ENCODE measurements around the gene RNF133.

RNF133 gene, protein sequence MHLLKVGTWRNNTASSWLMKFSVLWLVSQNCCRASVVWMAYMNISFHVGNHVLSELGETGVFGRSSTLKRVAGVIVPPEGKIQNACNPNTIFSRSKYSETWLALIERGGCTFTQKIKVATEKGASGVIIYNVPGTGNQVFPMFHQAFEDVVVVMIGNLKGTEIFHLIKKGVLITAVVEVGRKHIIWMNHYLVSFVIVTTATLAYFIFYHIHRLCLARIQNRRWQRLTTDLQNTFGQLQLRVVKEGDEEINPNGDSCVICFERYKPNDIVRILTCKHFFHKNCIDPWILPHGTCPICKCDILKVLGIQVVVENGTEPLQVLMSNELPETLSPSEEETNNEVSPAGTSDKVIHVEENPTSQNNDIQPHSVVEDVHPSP

DNA sequence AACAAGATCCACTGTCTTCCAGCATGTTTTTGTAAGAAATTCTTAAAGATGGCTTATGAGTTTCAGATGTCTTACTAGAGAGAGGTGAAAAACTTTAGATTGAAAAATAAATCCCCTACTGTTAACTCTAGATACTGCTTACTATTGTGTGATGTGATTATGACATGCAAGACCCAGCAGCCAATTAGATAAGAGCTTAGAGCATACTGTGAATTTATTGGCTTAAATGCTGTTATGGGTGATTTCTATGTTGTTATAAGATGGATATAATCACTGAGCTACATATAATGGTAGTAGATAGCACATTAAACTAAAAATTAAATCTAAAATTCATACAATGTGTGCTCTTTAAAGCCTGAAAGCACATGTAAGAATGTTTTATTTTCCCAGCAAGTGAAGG is at the start of gene RNF133:
Gene RNF133 (minus strand): TSS at position 101 of the 400 bp plus-strand sequence. CDS start 199 bp downstream, outside the sequence.
- no peak for DNase-seq (ENCODE audit: extremely low read depth in 1 of 2, low read depth in 1 of 2)

DNA sequence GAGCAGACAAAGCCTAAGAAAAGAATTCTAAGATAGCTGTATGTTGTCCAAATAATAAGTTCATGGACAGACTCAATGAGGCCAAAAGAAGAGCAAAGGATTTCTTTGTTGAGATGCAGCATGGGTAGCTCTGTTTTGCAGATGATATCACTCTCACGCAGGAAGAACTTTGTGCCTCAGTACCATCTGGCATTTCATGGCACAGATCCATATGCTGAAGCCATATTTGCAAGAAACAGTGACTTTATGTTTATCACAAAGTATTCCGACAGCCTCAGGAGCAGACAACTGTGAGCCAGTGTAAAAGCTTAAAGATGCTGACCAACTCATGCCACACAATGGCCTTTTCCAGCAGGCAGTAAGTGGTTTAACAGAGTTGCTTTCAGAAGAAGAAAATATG is 49.3 kb upstream of the RNF133 start:
- no peak for DNase-seq (ENCODE audit: extremely low read depth in 1 of 2, low read depth in 1 of 2)

DNA sequence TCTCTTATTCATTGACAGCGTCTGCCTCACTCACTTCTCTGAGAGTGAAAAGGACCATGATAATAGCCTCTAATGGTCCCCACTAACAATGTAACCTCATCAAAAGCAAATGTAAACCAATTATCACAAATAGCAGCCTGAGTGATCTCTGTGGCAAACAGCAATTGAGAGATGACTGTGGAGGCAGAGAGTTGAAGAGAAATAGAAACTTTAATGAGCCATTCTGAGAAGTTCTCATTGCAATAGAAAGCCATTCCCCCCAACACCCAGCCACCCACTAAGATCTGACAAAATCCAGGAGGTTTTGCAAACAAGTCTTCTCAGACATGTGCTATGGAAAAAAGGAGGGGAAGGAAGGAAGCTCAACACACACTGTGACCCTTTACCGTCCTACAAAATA is 48.0 kb upstream of the RNF133 start:
- DNase-seq (ENCODE audit: extremely low read depth in 1 of 2, low read depth in 1 of 2), result no peak

DNA sequence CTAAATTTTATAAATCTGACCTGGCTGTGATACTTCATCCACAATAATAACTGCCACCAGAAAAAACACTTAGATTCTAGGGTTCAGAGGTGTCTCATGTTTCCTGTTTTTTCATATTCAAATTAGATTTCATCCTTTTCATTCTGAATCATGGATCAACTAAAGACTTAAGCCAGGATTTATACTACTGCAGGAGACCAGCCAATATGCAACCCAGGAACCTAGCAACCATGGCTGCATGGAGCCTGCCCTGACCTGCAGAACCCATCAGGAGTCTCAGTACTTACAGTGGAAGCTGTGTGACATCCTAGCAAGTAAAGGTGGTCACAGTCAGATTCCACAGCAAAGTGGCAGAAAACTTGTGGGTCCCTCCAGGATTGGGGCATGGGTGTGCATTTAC is 44.3 kb upstream of the RNF133 start:
- DNase-seq (ENCODE audit: extremely low read depth in 1 of 2, low read depth in 1 of 2), result no peak

DNA sequence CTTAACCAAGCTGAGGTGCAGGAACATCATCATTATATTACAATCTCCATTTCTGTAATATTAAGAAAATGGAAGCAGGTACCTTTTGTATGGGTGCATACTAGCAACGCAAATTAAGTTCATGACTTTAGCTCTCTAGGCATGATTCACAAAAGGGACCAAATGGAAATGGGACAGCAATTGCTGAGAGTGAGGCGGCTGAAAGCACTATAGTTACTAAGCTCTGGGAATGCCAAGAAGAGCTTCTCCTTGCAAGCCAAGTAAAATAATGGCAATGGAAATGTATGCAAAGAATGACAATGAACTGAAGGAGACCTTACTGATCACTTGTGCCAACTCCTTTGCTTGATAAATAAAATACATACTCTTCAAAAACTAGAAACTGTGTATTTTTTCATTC is 40.0 kb upstream of the RNF133 start:
- no peak for DNase-seq (ENCODE audit: extremely low read depth in 1 of 2, low read depth in 1 of 2)

DNA sequence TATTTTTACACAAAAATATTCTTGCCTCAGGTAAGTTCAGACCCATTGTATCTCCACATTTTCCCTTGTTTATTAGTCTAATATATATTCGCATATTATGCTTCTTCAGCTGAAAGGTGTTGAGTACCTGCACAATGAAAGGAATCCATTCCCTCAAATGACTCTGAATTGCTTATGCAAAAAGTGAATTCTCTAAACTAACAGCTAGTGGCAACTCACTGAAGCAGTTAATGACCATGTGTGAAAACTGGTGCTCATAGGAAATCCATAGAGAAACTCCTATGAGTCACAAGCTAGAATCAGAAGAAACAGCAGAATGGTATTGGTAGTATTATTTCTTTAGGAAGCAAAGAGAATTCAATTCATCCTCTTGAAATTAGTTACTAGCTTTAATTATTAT is 37.3 kb upstream of the RNF133 start:
- no peak for DNase-seq (ENCODE audit: extremely low read depth in 1 of 2, low read depth in 1 of 2)

DNA sequence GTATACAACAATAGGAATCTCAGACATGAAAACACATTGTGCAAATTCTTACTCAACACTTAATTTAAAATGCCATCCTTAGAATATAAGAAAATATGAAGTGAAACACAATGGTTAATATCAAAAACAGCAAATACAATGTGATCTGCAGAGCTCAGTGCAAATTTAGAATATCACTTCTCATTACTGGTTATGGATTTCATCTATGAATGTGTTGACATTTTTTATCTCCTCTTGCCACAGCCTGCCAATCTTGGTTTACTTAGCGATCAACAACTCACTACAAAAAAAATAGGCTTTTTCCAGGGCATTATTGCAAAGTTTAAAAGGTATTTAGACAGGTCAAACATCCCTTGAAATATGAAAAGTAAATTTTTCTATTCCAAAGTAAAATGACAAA is 28.8 kb upstream of the RNF133 start:
- no peak for DNase-seq (ENCODE audit: extremely low read depth in 1 of 2, low read depth in 1 of 2)

DNA sequence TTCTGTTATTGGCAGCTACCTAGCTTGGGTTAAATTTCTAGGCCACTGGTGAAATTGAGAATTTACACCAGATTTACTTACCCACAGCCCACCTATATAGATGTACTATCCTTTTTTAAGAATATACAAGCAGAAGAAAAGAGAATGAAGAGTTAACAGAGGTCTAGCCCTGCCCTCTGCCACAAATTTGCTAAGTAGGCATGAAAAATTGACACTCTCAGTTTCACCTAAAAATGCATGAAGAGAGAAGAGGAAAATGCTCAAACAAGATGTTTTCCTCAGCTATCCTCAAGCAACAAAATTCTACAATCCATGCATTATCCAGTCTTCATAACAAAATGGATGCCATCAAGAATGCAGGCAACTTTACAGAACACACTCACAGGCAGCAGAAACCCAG is 28.4 kb upstream of the RNF133 start:
- DNase-seq (ENCODE audit: extremely low read depth in 1 of 2, low read depth in 1 of 2), result no peak

DNA sequence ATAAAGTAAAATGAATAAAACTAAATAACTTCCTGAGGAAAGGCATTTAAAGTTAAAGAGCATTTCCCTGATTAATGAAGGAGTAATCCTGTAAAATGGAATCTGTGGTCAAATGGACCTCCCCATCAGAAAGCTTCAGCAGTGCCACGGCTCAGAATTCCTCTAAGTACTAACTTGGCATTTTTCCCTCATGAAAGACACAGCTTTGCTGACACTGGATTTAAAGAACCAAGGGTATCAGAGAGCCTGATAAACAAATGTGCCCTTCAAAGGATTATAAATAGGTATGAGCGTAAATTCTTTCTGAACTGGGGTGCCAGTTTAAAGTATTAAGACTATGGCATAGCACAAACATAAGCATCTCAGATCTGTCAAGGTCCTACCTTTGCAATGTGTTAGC is 28.0 kb upstream of the RNF133 start:
- DNase-seq (ENCODE audit: extremely low read depth in 1 of 2, low read depth in 1 of 2), result no peak

DNA sequence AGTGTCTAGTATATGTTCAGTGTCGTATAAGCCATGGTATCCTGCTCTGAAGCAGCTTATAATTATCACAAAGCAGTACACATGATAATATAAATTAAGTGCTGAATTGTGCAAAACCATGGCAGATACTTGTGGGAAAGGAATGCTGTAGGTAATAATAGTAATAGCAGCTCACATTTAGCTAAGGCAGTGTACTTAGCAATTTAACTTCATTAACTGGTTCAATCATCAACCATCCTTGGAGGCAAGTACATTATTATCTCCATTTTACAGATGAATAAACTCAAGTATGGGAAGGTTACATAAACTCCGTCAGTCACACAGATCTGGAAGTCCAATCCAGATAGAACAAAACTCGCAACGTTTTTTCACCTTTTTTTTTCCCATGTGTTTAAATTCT is 25.4 kb upstream of the RNF133 start:
- no peak for DNase-seq (ENCODE audit: extremely low read depth in 1 of 2, low read depth in 1 of 2)

DNA sequence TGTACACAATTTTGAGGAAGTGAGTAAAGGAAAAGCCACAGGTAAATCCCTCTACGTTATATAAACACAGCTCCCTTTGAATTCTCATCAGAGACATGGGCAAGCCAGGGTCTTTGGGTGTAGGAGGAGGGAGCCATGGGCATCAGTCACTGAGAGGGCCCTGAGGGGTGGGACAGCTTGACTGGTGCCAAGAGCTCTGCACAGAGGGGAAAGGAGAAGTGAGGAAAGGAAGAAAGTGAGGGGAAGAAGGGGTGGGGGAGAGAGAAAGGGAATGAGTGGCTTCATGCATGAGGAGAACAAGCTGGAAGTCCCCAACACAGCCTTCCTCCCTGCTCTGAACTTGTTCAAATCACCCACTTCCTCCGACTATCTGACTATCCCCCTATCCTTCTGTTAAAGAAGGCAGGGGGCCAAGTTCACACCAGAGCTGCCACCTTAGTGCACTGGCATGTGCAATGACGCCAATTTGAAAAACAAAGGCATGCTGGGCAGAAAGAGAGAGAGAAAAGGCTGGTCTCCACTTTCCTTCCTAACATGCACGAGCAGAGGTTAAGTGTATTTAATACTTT is 20.2 kb upstream of the RNF133 start:
- no peak for DNase-seq (ENCODE audit: extremely low read depth in 1 of 2, low read depth in 1 of 2)

DNA sequence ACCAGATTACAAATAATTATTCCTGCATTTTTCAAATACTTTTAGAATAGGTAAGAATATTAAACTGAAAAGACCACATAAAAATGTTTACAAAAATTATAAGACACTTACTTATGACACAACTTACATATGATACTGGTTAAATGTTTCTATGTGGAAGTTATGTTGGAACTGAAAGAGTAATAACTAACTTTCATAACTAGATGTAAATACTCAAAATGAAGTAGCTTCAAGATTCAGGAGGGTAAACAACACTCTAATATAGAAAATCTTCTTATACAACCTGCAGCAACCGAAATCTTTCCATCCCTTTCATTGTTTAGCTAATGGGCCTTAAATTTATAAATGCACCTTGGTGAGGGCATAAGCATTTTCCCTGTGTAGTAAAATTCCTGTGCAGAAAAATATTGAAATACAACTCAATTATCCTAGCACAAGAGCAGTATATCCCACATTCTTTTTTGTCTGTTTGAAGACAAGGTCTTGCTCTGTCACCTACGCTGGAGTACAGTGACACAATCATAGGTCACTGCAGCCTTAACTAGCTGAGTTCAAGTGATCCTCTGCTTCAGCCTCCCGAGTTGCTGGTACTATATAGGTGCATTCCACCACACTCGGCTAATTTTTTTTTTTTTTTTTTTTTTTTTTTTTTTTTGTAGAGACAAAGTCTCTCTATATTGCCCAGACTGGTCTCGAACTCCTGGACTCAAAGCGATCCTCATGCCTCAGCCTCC is 18.6 kb upstream of the RNF133 start:
- no peak for DNase-seq (ENCODE audit: extremely low read depth in 1 of 2, low read depth in 1 of 2)

DNA sequence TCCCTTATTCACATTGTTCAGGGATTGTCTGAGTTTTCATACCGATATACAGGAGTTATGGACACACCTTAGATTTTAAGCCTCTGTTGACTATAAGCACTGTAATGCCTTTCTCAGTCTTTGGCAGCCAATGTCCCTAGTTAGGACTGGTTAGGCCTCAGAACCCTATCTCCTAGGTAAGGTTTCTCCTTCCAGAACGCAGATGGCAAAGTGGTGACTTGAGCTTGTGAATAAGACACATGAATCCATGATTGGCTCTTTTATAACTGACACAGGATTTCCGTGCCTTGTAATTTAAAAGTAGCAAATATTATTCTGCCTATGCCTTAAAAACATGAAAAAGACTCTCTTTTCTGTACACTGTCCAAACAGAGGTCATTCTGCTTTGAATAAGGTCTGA is 16.3 kb upstream of the RNF133 start:
- DNase-seq (ENCODE audit: extremely low read depth in 1 of 2, low read depth in 1 of 2), result no peak

DNA sequence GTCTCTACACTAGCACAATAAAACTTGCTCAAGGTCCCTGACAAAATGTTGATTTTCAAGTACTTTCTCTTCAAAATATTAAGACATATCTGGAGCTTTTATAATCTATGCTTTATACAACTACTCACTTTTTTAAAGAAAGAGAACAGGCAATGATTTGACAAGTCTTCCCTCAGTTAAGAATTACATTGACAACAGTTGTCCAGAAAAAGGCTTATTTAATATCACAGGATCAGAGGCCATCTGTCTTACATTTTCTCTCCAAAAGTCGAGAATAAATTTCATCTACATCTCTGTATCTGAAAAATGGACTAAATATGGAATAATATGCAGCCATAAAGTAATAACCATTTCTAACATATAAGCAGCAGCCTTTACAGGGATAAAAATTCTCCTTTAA is 12.0 kb upstream of the RNF133 start:
- no peak for DNase-seq (ENCODE audit: extremely low read depth in 1 of 2, low read depth in 1 of 2)

DNA sequence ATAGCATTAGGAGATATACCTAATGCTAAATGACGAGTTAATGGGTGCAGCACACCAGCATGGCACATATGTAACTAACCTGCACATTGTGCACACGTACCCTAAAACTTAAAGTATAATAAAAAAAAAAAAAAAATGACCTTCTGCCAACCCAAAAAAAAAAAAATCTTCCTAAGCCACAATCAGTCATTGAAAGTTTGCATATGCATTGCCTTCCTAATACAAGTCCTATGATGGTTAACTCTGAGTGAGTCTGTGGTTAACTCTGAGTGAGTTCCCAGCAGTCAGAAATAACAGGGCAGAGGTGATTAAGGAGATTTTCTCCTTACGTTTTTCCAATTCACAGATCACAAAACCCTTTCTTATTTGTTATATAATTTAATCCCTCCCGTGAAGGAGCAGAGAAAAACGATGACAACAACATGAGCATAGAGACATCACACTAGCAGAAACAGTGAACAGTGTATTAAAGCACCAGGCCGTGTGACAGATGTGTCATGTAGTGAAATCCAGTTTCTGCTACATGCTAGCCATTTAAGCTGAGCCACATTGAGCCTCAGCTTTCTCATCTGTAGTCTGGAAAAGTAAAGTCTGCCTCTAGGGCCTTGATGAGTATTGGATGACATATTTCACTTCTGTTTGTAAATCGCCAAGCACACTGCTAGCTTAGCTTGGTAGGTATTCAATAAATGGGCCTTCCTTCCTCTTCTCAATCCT is 11.2 kb upstream of the RNF133 start:
- no peak for DNase-seq (ENCODE audit: extremely low read depth in 1 of 2, low read depth in 1 of 2)

DNA sequence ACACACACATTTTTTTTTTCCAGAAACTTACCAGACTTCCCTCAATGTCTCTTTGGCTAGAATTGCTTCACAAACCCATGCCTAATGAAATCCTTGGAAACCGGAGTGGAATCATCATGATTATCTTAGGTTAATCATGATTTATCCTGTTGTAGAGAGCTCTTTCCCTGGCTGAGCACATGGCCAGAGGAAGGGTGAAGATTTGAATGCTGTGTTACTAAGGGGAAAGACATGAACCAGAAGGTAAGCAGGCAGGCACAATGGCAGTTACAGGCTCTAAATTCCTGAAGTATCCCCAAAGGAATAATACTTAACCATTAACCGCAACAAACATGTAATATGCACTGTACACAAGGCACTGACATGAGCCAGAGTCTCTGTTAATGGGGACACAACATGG is 7.9 kb upstream of the RNF133 start:
- no peak for DNase-seq (ENCODE audit: extremely low read depth in 1 of 2, low read depth in 1 of 2)

DNA sequence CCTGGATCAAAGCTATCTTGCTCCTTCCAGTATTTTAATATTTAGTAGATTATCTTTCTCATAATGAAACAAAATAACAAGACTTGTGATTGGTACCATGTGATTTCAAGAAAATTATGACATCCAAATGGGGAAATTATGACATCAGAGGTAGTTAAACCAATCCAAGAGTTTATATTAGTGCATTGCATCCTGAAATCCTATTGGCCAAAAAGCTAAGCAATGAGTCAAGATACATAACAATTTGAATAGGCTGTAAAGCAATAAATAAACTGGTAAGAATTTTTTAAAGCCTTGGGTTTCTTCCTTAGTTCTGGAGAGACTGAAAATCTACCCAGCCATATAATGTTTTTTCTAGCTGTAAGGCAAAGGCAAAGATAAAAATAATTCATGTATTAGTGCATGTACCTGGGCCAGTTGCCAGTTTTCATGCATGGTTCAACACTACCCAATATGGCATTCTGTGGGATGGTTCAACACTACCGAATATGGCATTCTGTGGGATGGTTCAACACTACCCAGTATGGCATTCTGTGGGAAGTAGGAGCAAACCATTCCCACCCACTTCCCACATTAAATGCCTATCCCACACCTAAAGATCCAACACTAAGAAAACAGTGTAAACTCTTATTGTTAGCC is 4.1 kb upstream of the RNF133 start, which contains the start of gene RNF148:
Gene RNF148 (minus strand): TSS at position 51 of the 639 bp plus-strand sequence. CDS start 172 bp downstream, outside the sequence.
- DNase-seq (ENCODE audit: extremely low read depth in 1 of 2, low read depth in 1 of 2), result no peak

DNA sequence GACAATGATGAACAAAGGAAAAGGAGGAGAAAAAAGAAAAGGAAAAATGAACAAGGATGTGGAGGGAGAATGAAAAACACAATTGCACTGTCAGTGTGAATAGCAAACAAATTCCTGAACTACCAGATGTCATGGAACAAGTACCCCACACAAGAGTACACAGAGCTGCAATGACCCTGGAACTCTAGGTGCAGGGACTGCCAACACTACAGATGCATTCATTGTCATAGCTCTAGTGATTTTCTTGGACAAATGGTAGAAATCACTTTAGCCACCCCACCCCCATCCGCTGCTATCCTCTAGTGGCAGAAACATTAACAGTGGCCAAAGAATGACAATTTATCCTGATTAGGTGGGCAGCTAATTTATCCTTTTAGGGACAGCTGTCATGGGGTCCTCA is 3.1 kb downstream of the RNF133 start:
- no peak for DNase-seq (ENCODE audit: extremely low read depth in 1 of 2, low read depth in 1 of 2)

DNA sequence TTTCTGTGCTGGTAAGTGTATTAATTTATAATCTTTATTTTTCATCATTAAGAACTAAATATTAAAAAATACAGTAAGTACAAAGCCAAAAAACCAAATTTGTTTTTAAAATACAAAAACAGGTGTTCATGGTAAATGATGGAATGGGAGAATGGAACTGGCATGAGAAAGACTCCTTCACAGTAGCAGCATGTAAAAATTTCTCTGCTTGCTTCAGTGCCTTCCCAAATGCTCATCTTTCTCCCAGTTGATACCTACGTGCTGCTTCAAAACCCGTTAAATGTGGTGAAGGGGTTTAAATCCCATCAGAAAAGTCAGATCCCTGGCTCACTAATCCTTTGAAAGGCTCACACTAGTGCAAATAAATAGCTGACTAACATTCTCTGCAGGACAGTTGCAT is 4.2 kb downstream of the RNF133 start:
- no peak for DNase-seq (ENCODE audit: extremely low read depth in 1 of 2, low read depth in 1 of 2)

DNA sequence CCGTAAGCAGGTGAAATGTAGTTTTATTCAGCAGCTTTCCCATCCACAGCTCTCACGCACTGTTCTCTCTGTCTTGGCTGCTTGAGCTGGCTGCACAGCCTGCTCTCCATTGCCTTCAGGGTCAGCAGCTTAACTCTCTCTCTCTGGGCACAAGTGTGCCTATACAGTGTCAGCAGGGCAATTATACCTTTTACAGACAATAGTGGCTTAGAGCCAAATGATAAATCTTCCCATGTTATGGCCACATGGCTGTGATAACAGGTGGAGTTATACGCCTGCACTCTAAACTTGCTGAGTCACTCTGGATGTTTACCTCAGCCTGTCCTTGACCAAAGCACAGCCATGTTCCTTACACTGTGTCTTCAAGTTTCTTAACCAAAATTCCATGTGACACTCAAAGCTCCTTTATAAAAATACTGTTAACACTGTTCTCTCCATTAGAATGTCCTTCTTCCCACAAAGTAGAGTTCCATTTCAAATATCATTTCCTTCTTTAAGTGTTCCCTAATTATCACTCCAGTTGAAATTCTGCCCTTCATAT is 6.1 kb downstream of the RNF133 start:
- DNase-seq (ENCODE audit: extremely low read depth in 1 of 2, low read depth in 1 of 2), result no peak
